WTC11 (cell line): Measurements from ENCODE around the gene C1orf159. TPM values are rescaled to one million over a fixed set of nuclear protein-coding genes. Genes with fewer than 3 reads are reported as not detected.
A peak's percentile ranks its signal among the peaks of the same experiment; 100 is the strongest.

ENCODE experiments used
- ATAC-seq: fragments of 200-7000 bp; cut with Tn5 transposase; 2 replicates; pipeline ENCODE4 v1.10.0; 2021; ENCODE audit warnings: mild to moderate bottlenecking, moderate library complexity
- CTCF ChIA-PET: fragments of 300-600 bp; sonication (Branson Sonifier 250); formaldehyde crosslinking; loops from one replicate; lab custom pipeline; 2021; ENCODE audit warnings: antibody characterized with exemption; lab: Charles Lee
- POLR2A ChIA-PET: fragments of 350-600 bp; sonication (Branson Sonifier 250); formaldehyde crosslinking; loops from one replicate; lab custom pipeline; 2021; ENCODE audit warnings: antibody characterized with exemption; lab: Charles Lee
- DNase-seq: peaks from one replicate; pipeline ENCODE4 v3.0.0; 2021; ENCODE audit warnings: low spot score
- H3K27ac Mint-ChIP-seq: 2 replicates; pipeline ENCODE4 v1.8.0; 2021; ENCODE audit warnings: mixed read lengths
- H3K27me3 Mint-ChIP-seq: 2 replicates; pipeline ENCODE4 v1.8.0; 2021; ENCODE audit warnings: low read depth, mild to moderate bottlenecking, moderate library complexity, mixed read lengths
- H3K36me3 Mint-ChIP-seq: 2 replicates; pipeline ENCODE4 v1.8.0; 2021; ENCODE audit warnings: mixed read lengths
- H3K4me1 Mint-ChIP-seq: 2 replicates; pipeline ENCODE4 v1.8.0; 2022; ENCODE audit warnings: mixed read lengths
- H3K4me3 Mint-ChIP-seq: 2 replicates; pipeline ENCODE4 v1.8.0; 2021; ENCODE audit warnings: mild to moderate bottlenecking, moderate library complexity, mixed read lengths
- H3K9me3 Mint-ChIP-seq: 2 replicates; pipeline ENCODE4 v1.8.0; 2021; ENCODE audit warnings: mixed read lengths
- ARID4B ChIP-seq: sonication (generic); formaldehyde crosslinking; IDR thresholded peaks from 2 replicates; pipeline ENCODE4 v1.8.0; 2023; ENCODE audit warnings: missing genetic modification reagents, mild to moderate bottlenecking, borderline replicate concordance
- ATF3 ChIP-seq: sonication (generic); formaldehyde crosslinking; conservative IDR thresholded peaks from 2 replicates; pipeline ENCODE4 v1.8.1; 2022; ENCODE audit warnings: mild to moderate bottlenecking, missing genetic modification reagents
- CREB1 ChIP-seq: sonication (generic); formaldehyde crosslinking; IDR thresholded peaks from 2 replicates; pipeline ENCODE4 v1.8.0; 2023; ENCODE audit warnings: mild to moderate bottlenecking, missing genetic modification reagents
- ERG ChIP-seq: fragments of 250-450 bp; sonication (Bioruptor Pico); IDR thresholded peaks from 2 replicates; pipeline ENCODE4 v1.8.0; 2021; ENCODE audit warnings: mild to moderate bottlenecking
- FOXP1 ChIP-seq: sonication (generic); formaldehyde crosslinking; IDR thresholded peaks from 2 replicates; pipeline ENCODE4 v1.8.0; 2022; ENCODE audit warnings: missing genetic modification reagents, mild to moderate bottlenecking, moderate library complexity, borderline replicate concordance
- GTF2I ChIP-seq: fragments of 250-450 bp; sonication (Bioruptor Pico); conservative IDR thresholded peaks from 2 replicates; pipeline ENCODE4 v1.4.0; 2021; ENCODE audit warnings: mild to moderate bottlenecking
- HMGA2 ChIP-seq: fragments of 250-450 bp; sonication (Bioruptor Pico); IDR thresholded peaks from 2 replicates; pipeline ENCODE4 v1.4.0; 2021; ENCODE audit warnings: mild to moderate bottlenecking, moderate library complexity
- HMGXB4 ChIP-seq: sonication (generic); formaldehyde crosslinking; IDR thresholded peaks from 2 replicates; pipeline ENCODE4 v1.8.1; 2023; ENCODE audit warnings: mild to moderate bottlenecking, moderate library complexity, missing genetic modification reagents
- JAZF1 ChIP-seq: fragments of 250-450 bp; sonication (Bioruptor Pico); IDR thresholded peaks from 2 replicates; pipeline ENCODE4 v1.9.0; 2021; ENCODE audit warnings: moderate library complexity, mild to moderate bottlenecking, inconsistent platforms
- KAT7 ChIP-seq: sonication (generic); formaldehyde crosslinking; IDR thresholded peaks from 2 replicates; pipeline ENCODE4 v1.8.1; 2023; ENCODE audit warnings: missing genetic modification reagents, mild to moderate bottlenecking, borderline replicate concordance
- MLX ChIP-seq: sonication (generic); formaldehyde crosslinking; IDR thresholded peaks from 2 replicates; pipeline ENCODE4 v1.8.1; 2023; ENCODE audit warnings: mild to moderate bottlenecking, missing genetic modification reagents, moderate library complexity
- NFE2L1 ChIP-seq: sonication (generic); formaldehyde crosslinking; IDR thresholded peaks from 2 replicates; pipeline ENCODE4 v1.8.1; 2023; ENCODE audit warnings: missing genetic modification reagents
- OVOL2 ChIP-seq: fragments of 250-450 bp; sonication (Bioruptor Pico); IDR thresholded peaks from 2 replicates; pipeline ENCODE4 v1.9.0; 2021; ENCODE audit warnings: mild to moderate bottlenecking, borderline replicate concordance
- STAT6 ChIP-seq: sonication (generic); formaldehyde crosslinking; conservative IDR thresholded peaks from 2 replicates; pipeline ENCODE4 v1.8.1; 2023; ENCODE audit warnings: mild to moderate bottlenecking, low read depth, missing genetic modification reagents, moderate library complexity
- TP53 ChIP-seq: sonication (generic); formaldehyde crosslinking; IDR thresholded peaks from 2 replicates; pipeline ENCODE4 v1.8.1; 2023; ENCODE audit warnings: mild to moderate bottlenecking, missing genetic modification reagents
- ZNF317 ChIP-seq: sonication (generic); formaldehyde crosslinking; IDR thresholded peaks from 2 replicates; pipeline ENCODE4 v1.8.1; 2023; ENCODE audit warnings: low read depth, mild to moderate bottlenecking, moderate library complexity, missing genetic modification reagents, borderline replicate concordance
- ZNF425 ChIP-seq: fragments of 250-450 bp; sonication (Bioruptor Pico); conservative IDR thresholded peaks from 2 replicates; pipeline ENCODE4 v1.9.0; 2021; ENCODE audit warnings: mild to moderate bottlenecking
- total RNA-seq: library from RNA; stranded (reverse); gene quantifications from 3 replicates; pipeline ENCODE4 v1.2.3, GENCODE V29; 2021

The C1orf159 gene
- total RNA-seq, 1 experiment from 2014 or later: 17.8 TPM

GRCh38 chr1:1046767-1047166 lies 69.1 kb downstream of the C1orf159 start:
- H3K9me3 Mint-ChIP-seq: no peaks in the 10 kb centered on the region
- TF ChIP-seq ZNF317 (no peak), JAZF1 (CRISPR knock-in tag) (no peak), FOXP1 (CRISPR knock-in tag) (no peak), ATF3 (CRISPR knock-in tag) (no peak), CREB1 (no peak)
- TF ChIP-seq, all 79 proteins: peak for 0
- no peak for ATAC-seq
- DNase-seq: no peak
- Mint-ChIP-seq H3K36me3 (peaks cover 10% of the 10 kb centered on the region), H3K4me1 (no peaks in the 10 kb centered on the region), H3K27ac (peak overlapping the region; percentile 45; the same call in 1 of the 2 replicates), H3K4me3 (no peak overlapping the region), H3K27me3 (no peaks in the 10 kb centered on the region)
- ChIA-PET CTCF (no interaction called here), POLR2A (no interaction called here)

- H3K36me3 Mint-ChIP-seq: peaks cover 10% of the 10 kb centered on the region
These were observed 69.6 kb downstream of the C1orf159 start for GRCh38 chr1:1046243-1046642.

More at GRCh38 chr1:1046243-1046642, 69.6 kb downstream of the C1orf159 start:
- no peak overlapping the region for H3K4me3 Mint-ChIP-seq
- no peaks in the 10 kb centered on the region for H3K9me3 Mint-ChIP-seq
- no peak for ATAC-seq
- no peaks in the 10 kb centered on the region for H3K27me3 Mint-ChIP-seq
- no peak overlapping the region for H3K27ac Mint-ChIP-seq
- POLR2A ChIA-PET: no interaction called here
- no peak for TF ChIP-seq GTF2I (CRISPR knock-in tag)
- no peak for TF ChIP-seq ARID4B
- no peak for TF ChIP-seq KAT7 (CRISPR knock-in tag)
- TF ChIP-seq MLX (CRISPR knock-in tag): no peak
- no peak for TF ChIP-seq HMGA2 (CRISPR knock-in tag)
- TF ChIP-seq OVOL2: no peak
- TF ChIP-seq STAT6 (CRISPR knock-in tag): no peak
- no peak for TF ChIP-seq CREB1
- TF ChIP-seq ERG (CRISPR knock-in tag): no peak
- TF ChIP-seq NFE2L1 (CRISPR knock-in tag): no peak
- no peak for TF ChIP-seq ZNF425
- TF ChIP-seq TP53 (CRISPR knock-in tag): no peak
- TF ChIP-seq HMGXB4 (CRISPR knock-in tag): no peak
- DNase-seq: no peak
- H3K4me1 Mint-ChIP-seq: no peaks in the 10 kb centered on the region
- CTCF ChIA-PET: no interaction called here
